HepG2 (cell line): Measurements from ENCODE around the gene ZNF71. TPM values are rescaled to one million over a fixed set of nuclear protein-coding genes. Genes with fewer than 3 reads are reported as not detected.
A peak's percentile ranks its signal among the peaks of the same experiment; 100 is the strongest.

Experiments used
- BATF2 ChIP-seq: sonication (generic); formaldehyde crosslinking; IDR thresholded peaks from 2 replicates; pipeline ENCODE4 v1.8.0; 2022; ENCODE audit warnings: mild to moderate bottlenecking, missing genetic modification reagents, moderate library complexity
- ETV5 ChIP-seq: IDR thresholded peaks from 2 replicates; pipeline ENCODE4 v1.6.1; 2018; ENCODE audit warnings: missing biosample characterization, missing genetic modification reagents, inconsistent platforms, borderline replicate concordance
- HDAC2 ChIP-seq: sonication (generic); formaldehyde crosslinking; IDR thresholded peaks from 2 replicates; pipeline ENCODE4 v1.4.0; 2020; ENCODE audit warnings: missing genetic modification reagents
- HHEX ChIP-seq: IDR thresholded peaks from 2 replicates; pipeline ENCODE4 v1.6.1; 2016; ENCODE audit warnings: control low read depth
- HOXA3 ChIP-seq: sonication (generic); formaldehyde crosslinking; IDR thresholded peaks from 2 replicates; pipeline ENCODE4 v1.5.0; 2020; ENCODE audit warnings: missing genetic modification reagents
- KDM5B ChIP-seq: sonication (generic); formaldehyde crosslinking; IDR thresholded peaks from 2 replicates; pipeline ENCODE4 v1.4.0; 2020; ENCODE audit warnings: missing genetic modification reagents, mild to moderate bottlenecking, borderline replicate concordance
- MLX ChIP-seq: IDR thresholded peaks from 2 replicates; pipeline ENCODE4 v1.6.1; 2016
- MTA1 ChIP-seq: sonication (generic); formaldehyde crosslinking; IDR thresholded peaks from 2 replicates; pipeline ENCODE4 v1.4.0; 2020; ENCODE audit warnings: missing genetic modification reagents, mild to moderate bottlenecking, borderline replicate concordance
- NFKB2 ChIP-seq: sonication (generic); formaldehyde crosslinking; IDR thresholded peaks from 2 replicates; pipeline ENCODE4 v1.4.0; 2020; ENCODE audit warnings: missing genetic modification reagents, borderline replicate concordance
- ONECUT2 ChIP-seq: sonication (generic); formaldehyde crosslinking; IDR thresholded peaks from 2 replicates; pipeline ENCODE4 v1.4.0; 2020; ENCODE audit warnings: missing genetic modification reagents
- PLRG1 ChIP-seq: fragments of 450-650 bp; conservative IDR thresholded peaks from 2 replicates; pipeline ENCODE4 v1.6.1; 2016
- RNF219 ChIP-seq: sonication (generic); formaldehyde crosslinking; IDR thresholded peaks from 2 replicates; pipeline ENCODE4 v1.5.0; 2020; ENCODE audit warnings: mild to moderate bottlenecking, missing genetic modification reagents
- TAF15 ChIP-seq: fragments of 200-400 bp; formaldehyde crosslinking; IDR thresholded peaks from one replicate; pipeline ENCODE4 v1.6.1; 2018; ENCODE audit warnings: mild to moderate bottlenecking, low read depth, low read length; ENCODE audit not compliant: poor library complexity, severe bottlenecking
- TBX3 ChIP-seq: fragments of 450-650 bp; IDR thresholded peaks from 2 replicates; pipeline ENCODE4 v1.6.1; 2017; ENCODE audit warnings: antibody characterized with exemption, mild to moderate bottlenecking, inconsistent platforms, borderline replicate concordance
- THAP8 ChIP-seq: sonication (generic); formaldehyde crosslinking; IDR thresholded peaks from 2 replicates; pipeline ENCODE4 v1.5.1; 2020; ENCODE audit warnings: missing genetic modification reagents, mild to moderate bottlenecking, borderline replicate concordance
- ZKSCAN1 ChIP-seq: fragments of 150-350 bp; IDR thresholded peaks from 2 replicates; pipeline ENCODE4 v1.6.1; 2014; ENCODE audit warnings: low read length
- ZMAT5 ChIP-seq: sonication (generic); formaldehyde crosslinking; IDR thresholded peaks from 2 replicates; pipeline ENCODE4 v1.5.0; 2020; ENCODE audit warnings: mild to moderate bottlenecking, low read depth, missing genetic modification reagents, borderline replicate concordance
- ZNF235 ChIP-seq: sonication (generic); formaldehyde crosslinking; IDR thresholded peaks from 2 replicates; pipeline ENCODE4 v1.8.1; 2023; ENCODE audit warnings: mild to moderate bottlenecking, missing genetic modification reagents, borderline replicate concordance
- ZNF432 ChIP-seq: sonication (generic); formaldehyde crosslinking; IDR thresholded peaks from 2 replicates; pipeline ENCODE4 v1.5.0; 2020; ENCODE audit warnings: missing genetic modification reagents, mild to moderate bottlenecking, borderline replicate concordance
- ZNF567 ChIP-seq: sonication (generic); formaldehyde crosslinking; IDR thresholded peaks from 2 replicates; pipeline ENCODE4 v1.8.1; 2023; ENCODE audit warnings: mild to moderate bottlenecking, missing genetic modification reagents, borderline replicate concordance
- ZNF607 ChIP-seq: sonication (generic); formaldehyde crosslinking; IDR thresholded peaks from 2 replicates; pipeline ENCODE4 v1.5.1; 2020; ENCODE audit warnings: missing genetic modification reagents, mild to moderate bottlenecking, borderline replicate concordance
- ZNF672 ChIP-seq: sonication (generic); formaldehyde crosslinking; IDR thresholded peaks from 2 replicates; pipeline ENCODE4 v1.8.1; 2022; ENCODE audit warnings: missing genetic modification reagents
- ZNF749 ChIP-seq: sonication (generic); formaldehyde crosslinking; IDR thresholded peaks from 2 replicates; pipeline ENCODE4 v1.8.0; 2022; ENCODE audit warnings: mild to moderate bottlenecking, missing genetic modification reagents, moderate library complexity, borderline replicate concordance
- ZNF784 ChIP-seq: sonication (generic); formaldehyde crosslinking; IDR thresholded peaks from 2 replicates; pipeline ENCODE4 v1.5.1; 2020; ENCODE audit warnings: missing genetic modification reagents, mild to moderate bottlenecking, borderline replicate concordance
- ZSCAN29 ChIP-seq: sonication (generic); formaldehyde crosslinking; conservative IDR thresholded peaks from 2 replicates; pipeline ENCODE4 v1.4.0; 2020; ENCODE audit warnings: mild to moderate bottlenecking, missing genetic modification reagents
- polyA plus RNA-seq, 8 experiments: library from polyadenylated mRNA; depleted of rRNA in 3 of 8; stranded (reverse) in 7 of 8; unstranded in 1 of 8; fragments of >200 nt; fragmentation: Illumina TruSeq in 4 of 8; extraction: Trizol in 4 of 8; gene quantifications; 2 replicates each; pipeline versions ENCODE4 v1.2.1 to v1.2.3, GENCODE V29; 2011 to 2016; ENCODE audit warnings: low read depth in 4 of 8, missing spikeins in 1 of 8, mixed read lengths in 1 of 8; ENCODE audit not compliant: insufficient read depth in 1 of 8
- total RNA-seq, 5 experiments: library from RNA; depleted of rRNA; stranded (reverse); fragments of >200 nt; fragmentation: Illumina TruSeq; extraction: Trizol; gene quantifications; 2 replicates each; pipeline ENCODE4 v1.2.3, GENCODE V29; 2016; ENCODE audit warnings: low read depth in 1 of 5

ZNF71 gene
- total and polyA plus RNA-seq, 2 of the 13 experiments (the other 11 are each of a cell fraction or from before 2014, with no cell fraction given), result 2.2 to 4.4 TPM

GRCh38 chr19:56637976-56638555 lies 43.0 kb downstream of the ZNF71 start (continued):
- TF ChIP-seq ZSCAN29 (CRISPR knock-in tag), result peak; percentile 93
- no peak for TF ChIP-seq PLRG1
- TF ChIP-seq ZNF567 (CRISPR knock-in tag), result peak; percentile 100
- TF ChIP-seq NFKB2 (CRISPR knock-in tag), result peak; percentile 100
- TF ChIP-seq ETV5, result peak; percentile 89
- TF ChIP-seq RNF219 (CRISPR knock-in tag), result peak; percentile 98
- TF ChIP-seq ONECUT2 (CRISPR knock-in tag), result peak; percentile 93
- peak; percentile 97 for TF ChIP-seq HOXA3 (CRISPR knock-in tag)
- TF ChIP-seq TBX3, result no peak
- TF ChIP-seq THAP8, result peak; percentile 99
- peak; percentile 100 for TF ChIP-seq ZNF235 (CRISPR knock-in tag)
- peak; percentile 100 for TF ChIP-seq ZNF784
- TF ChIP-seq MLX (CRISPR knock-in tag), result peak; percentile 92
- peak; percentile 100 for TF ChIP-seq ZNF607 (CRISPR knock-in tag)
- peak; percentile 100 for TF ChIP-seq HDAC2 (CRISPR knock-in tag)
- peak; percentile 100 for TF ChIP-seq KDM5B (CRISPR knock-in tag)
- TF ChIP-seq BATF2, result peak; percentile 99
- peak; percentile 84 for TF ChIP-seq HHEX (CRISPR knock-in tag)
- TF ChIP-seq ZKSCAN1, result no peak
- TF ChIP-seq ZNF432 (CRISPR knock-in tag), result peak; percentile 97; the same call in 1 of the 2 replicates
- peak; percentile 85; the same call in 1 of the 2 replicates for TF ChIP-seq ZNF672 (CRISPR knock-in tag)
- peak; percentile 100 for TF ChIP-seq ZNF749
- TF ChIP-seq TAF15, result no peak
- peak; percentile 63; the same call in 1 of the 2 replicates for TF ChIP-seq MTA1
- peak; percentile 97 for TF ChIP-seq ZMAT5 (CRISPR knock-in tag)
